Measurements from ENCODE around the gene BBS9.
"Not testable (repeated sequence)": the region's sequence is repeated elsewhere in the genome, so short reads cannot be mapped to it uniquely, and the experiment has no call there.

The BBS9 gene

DNA sequence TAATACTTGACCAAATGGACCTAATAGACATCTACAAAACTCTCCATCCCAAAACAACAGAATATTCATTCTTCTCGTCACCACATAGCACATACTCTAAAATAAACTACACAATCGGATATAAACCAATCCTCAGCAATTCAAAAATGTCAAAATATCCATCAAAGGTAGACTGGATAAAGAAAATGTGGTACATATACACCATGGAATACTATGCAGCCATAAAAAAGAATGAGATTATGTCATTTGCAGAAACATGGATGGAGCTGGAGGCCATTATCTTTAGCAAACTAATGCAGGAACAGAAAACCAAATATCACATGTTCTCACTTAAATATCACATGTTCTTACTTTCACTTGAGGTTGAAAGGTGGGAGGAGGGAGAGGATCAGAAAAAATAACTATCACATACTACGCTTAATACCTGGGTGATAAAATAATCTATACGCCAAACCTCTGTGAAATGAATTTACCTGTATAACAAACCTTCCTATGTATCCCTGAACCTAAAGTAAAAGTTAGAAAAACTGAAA, 142.5 kb downstream of the BBS9 start:
- not testable (repeated sequence) for DNase-seq (ENCODE audit: low read depth in 2 of 3, low spot score in 2 of 3)

DNA sequence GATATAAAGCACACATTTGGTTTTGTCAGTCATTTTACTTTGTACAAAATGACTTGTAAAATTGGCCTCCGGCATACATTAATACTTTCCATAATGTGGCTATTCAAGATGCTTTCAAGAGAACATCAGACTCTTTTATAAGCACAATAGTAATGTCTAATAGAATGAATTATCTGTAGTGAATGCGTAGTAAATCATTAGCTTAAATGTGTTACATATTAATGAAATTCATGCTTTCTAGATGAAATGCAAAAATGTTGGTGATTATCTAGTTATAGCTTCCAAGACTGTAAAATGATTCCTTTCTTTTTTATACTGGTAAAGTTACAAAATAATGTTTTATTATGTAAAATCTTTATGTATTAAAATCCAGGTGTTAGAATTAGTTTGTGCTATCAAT, 144.0 kb downstream of the BBS9 start:
- DNase-seq (ENCODE audit: low read depth in 2 of 3, low spot score in 2 of 3), result no peak

DNA sequence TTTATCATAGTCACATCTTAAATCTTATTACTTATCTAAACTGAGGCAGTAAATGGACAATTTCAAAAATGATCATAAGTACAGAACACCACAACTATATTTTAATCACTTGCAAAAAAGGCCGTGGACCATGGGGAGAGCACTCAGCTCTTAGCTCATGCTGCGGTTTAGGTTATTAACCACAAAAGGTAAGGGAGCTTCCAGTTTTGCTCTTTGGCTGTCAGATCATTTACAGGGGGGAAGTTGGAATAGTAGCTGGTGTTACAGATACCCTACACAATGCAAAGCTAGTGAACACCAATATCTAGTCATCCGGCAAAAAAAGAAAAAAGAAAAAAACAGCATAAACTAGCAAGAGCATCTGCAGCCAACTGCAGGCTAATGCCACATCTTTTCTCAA, 147.0 kb downstream of the BBS9 start:
- DNase-seq (ENCODE audit: low read depth in 2 of 3, low spot score in 2 of 3), result no peak

DNA sequence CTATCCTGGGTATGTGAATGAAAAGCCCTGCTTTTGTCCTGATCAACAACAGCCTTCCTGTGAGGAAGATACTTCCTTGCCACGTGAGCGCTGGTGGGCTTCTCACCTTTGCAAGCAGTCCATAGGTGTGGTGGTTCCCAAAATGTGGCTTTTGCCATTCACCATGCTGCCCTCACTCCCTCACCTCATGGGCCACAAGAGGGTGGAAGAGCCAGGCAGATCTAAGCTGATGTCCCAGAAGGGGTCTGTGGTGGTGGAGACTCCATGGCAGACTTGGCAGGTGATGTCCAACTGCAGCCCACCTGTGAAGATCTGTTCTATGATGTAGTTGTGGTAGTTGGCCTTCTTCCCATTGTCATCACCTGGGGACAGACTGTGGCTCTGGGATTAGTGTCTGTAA, 147.4 kb downstream of the BBS9 start:
- no peak for DNase-seq (ENCODE audit: low read depth in 2 of 3, low spot score in 2 of 3)

DNA sequence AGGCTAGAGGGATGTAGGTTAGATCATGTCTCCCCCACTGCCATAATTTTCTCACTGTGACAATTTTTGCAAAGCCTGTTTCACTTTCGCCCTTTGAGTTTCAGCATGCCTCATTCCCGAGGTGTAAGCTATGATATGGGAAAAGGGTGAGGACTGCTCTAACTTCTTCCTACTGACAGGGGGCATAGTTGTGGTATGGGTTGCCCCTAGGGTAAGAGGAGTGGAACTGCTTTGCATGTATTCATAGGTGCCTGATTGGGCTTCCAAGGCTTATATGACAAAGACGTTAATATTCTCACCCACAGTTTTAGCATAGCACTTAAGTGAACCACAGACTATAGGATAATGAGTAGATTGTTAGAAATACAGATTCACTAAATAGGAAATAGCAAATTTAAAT, 148.7 kb downstream of the BBS9 start:
- DNase-seq (ENCODE audit: low read depth in 2 of 3, low spot score in 2 of 3), result no peak

DNA sequence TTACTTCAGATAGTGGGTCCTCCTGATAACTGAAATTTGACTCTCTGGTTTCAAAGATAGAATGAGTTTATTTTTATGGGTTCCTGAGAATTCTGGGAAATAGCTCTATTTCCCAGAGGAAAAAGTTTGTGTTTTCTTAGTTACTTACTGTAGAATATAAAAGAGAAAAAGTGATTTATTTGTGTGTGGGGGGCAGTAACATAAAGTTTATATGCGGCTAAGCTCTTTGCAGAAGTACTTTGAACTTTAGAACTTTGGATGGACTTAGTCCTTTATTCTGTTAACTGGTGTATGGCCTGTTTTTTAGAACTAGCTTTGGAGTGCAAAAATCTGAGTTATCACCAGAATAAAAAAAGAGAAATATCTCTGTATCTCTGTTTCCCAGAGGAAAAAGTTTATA, 157.1 kb downstream of the BBS9 start:
- no peak for DNase-seq (ENCODE audit: low read depth in 2 of 3, low spot score in 2 of 3)

DNA sequence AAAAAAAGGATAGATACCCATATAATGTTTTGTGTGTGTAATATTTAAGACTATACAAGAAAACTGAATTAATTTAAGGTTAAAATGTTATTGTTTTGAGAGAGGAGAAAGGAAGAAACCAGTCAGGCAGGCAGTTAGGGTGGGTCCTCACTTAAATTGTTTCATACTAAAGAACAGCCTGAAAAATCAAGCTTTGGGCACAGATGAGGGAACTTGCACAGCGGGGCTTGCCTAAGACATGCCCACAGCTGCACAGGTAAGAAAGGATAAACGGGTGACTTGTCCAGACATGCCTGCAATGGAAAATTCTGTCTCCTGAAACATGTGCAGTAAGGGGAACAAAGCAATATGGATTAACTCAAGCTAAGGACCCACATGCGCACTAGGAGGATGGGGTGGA, 158.4 kb downstream of the BBS9 start:
- DNase-seq (ENCODE audit: low read depth in 2 of 3, low spot score in 2 of 3), result no peak

DNA sequence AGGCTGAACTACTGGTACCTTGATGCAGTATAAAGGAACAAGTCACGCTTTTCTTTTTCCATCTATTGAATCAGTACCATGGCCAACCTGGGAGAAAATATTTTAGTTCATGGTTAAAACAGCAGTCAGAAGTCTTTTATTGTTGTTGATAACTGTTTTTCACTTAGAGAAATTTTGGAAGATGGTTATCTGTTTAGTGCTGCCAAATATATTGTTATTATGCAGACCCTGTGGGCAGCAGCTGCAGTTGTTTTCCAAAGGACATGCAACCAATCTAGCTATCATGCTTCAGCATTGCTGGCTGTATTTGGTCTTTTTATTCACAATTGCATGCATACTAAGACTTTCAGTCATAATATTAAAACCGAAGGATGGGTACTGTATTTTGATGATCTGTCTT, 169.5 kb downstream of the BBS9 start:
- DNase-seq (ENCODE audit: low read depth in 2 of 3, low spot score in 2 of 3), result no peak

DNA sequence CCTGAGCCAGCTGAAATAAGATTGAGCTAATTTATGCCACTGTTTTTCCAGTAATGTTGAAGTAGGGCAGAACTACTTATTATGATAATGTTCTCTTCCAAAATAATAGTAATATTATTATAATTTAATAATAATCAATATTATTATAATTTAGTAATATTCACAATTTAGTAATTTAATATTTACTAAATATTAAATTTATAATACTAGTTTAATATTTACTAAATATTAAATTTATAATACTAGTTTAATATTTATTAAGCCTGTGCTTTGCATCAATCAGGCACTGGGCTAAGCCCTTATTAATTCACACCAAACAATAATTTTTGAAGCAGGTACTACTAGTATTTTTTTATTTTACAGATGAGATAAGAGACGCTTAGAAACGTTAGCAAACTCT, 170.1 kb downstream of the BBS9 start:
- DNase-seq (ENCODE audit: low read depth in 2 of 3, low spot score in 2 of 3), result no peak

DNA sequence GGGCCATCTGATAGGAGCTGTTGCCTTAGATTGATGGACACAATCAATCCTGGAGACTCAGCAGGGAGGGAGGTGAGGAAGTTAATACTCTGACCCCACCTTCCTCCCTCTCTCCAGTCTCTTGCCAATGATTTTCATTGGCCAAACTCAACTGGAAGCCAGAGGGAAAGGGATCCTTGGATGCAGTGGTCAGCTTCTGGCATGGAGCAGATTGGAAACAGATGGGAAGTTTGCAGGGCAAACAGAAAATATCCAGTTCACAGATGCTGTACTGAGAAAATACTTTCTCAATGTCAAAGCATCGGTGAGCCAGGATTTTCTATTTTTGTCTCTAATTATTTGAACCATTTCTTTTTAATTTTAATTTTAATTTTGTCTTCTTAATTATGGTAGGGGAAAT, 170.8 kb downstream of the BBS9 start:
- no peak for DNase-seq (ENCODE audit: low read depth in 2 of 3, low spot score in 2 of 3)

DNA sequence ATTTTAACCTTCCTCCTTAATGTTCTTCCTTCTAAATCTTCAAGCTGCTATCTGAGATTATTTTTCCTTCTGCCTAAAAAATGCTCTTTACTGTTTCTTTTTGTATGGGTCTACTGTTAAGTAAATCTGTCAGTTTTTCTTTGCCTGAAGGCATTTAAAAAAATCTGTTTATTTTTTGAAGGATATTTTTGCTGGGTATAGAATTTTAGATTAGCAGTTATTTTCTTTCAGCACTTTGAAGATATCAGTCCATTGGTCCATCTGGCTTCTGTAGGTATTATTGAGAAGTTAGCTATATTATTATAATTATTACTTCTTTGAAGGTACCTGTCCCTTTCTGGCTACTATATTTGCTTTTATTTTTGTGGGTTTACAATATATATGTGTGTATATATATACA, 171.4 kb downstream of the BBS9 start:
- no peak for DNase-seq (ENCODE audit: low read depth in 2 of 3, low spot score in 2 of 3)

DNA sequence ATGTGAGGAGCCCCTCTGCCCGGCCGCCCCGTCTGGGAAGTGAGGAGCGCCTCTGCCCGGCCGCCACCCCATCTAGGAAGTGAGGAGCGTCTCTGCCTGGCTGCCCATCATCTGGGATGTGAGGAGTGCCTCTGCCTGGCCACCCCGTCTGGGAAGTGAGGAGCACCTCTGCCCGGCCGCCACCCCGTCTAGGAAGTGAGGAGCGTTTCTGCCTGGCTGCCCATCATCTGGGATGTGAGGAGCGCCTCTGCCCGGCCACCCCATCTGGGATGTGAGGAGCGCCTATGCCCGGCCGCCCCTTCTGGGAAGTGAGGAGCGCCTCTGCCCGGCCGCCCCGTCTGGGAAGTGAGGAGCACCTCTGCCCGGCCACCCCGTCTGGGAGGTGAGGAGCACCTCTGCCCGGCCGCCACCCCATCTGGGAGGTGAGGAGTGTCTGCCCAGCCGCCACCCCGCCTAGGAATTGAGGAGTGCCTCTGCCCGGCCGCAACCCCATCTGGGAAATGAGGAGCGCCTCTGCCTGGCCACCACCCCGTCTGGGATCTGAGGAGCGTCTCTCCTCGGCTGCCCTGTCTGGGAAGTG, 174.7 kb downstream of the BBS9 start:
- DNase-seq (ENCODE audit: low read depth in 2 of 3, low spot score in 2 of 3), result not testable (repeated sequence)

DNA sequence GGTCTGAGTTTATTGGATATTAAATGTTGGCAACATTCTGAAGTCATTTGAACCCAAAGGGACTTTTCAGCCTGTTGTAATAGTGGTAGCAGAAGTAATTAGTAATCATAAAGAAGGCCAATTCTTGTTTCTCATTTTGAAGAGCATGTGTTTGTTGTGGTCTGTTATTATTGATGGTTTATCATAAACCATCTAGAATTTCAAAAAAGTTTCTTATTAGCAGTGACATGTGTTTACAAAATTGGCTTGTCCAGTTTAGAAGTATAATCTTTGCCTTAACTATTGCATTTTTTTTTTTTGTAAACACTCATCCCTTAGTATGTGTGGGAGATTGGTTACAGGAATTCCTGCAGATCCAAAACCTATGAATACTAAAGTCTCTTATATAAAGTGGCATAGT, 177.8 kb downstream of the BBS9 start:
- DNase-seq (ENCODE audit: low read depth in 2 of 3, low spot score in 2 of 3), result no peak

DNA sequence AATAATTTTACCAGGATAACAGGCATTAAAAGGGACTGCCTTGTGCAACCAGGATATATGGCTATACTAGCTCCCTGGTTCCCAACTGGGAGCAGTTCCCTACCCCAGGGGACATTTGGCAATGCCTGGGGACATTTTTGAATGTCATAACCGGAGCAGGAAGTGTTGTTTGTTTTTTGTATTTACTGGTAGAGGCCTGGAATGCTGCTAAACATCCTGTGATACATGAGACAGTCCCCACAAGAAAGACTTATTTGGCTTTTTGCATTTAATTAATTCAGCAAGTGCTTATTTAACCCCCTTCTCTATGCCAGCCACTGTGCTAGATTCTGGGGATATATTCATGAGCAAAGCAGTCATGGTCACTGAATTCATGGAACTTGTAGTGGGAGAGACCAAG, 181.2 kb downstream of the BBS9 start:
- DNase-seq (ENCODE audit: low read depth in 2 of 3, low spot score in 2 of 3), result no peak

DNA sequence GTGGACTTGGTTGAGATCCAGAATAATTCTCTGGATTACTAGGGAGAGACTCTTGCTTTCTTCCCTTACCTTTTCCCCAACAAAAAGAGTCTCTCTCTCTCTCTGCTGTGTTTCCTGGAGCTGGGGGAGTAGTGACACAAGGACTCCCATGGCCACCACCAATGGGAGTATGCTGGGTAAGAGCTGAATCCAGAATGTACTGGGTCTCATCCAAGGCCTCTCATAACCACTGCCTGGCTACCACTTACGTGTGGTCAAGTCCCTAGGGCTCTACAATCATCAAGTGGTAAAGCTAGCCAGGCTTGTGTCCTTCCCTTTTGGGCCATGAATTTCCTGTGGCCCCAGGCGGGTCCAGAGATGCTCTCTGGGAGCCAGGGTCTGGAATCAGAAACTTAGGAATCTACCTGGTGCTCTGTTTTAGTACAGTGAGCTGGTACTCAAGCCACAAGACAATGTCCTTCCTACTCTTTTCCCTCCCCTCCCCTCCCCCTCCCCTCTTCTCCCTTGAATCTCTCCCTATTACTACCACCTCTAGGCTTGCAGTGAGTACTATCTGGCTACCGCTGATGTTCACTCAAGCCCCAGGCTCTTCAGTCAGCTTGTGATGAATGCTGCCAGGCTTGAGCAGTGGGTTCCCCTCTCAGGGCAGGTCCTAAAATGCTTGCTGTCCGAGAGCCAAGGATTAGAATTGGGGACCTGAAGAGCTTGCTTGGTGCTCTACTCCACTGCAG, 196.6 kb downstream of the BBS9 start:
- DNase-seq (ENCODE audit: low read depth in 2 of 3, low spot score in 2 of 3), result no peak

DNA sequence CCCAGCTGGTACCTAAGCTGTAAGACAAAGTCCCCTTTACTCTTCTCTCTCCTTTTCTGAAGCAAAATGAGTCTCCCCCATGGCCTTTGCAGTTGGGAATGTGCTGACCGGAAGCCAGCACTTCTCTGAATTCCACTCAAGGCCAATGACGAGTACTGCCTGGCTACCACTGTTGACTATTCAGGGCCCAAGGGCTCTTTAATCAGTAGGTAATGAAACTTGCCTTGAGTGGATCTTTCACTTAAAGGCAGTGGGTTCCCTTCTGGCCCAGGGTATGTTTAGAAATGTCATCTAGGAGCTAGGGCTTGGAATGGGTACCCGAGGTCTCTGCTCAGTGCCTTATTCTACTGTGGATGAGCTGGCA, 197.1 kb downstream of the BBS9 start:
- no peak for DNase-seq (ENCODE audit: low read depth in 2 of 3, low spot score in 2 of 3)

DNA sequence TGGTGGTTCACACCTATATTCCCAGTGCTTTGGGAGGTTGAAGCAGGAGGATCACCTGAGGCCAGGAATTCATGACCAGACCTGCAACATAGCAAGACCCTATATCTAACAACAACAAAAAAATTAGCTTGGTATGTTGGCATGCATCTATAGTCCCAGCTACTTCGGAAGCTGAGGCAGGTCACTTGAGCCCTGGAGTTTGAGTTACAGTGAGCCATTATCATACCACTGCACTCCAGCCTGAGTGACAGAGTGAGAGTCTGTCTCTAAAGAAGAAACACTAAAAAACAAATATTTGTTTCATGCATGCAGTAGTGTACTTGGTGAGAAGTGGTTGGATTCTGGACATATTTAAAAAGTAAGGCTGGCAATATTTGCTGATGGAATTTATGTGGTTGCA, 198.1 kb downstream of the BBS9 start:
- no peak for DNase-seq (ENCODE audit: low read depth in 2 of 3, low spot score in 2 of 3)

DNA sequence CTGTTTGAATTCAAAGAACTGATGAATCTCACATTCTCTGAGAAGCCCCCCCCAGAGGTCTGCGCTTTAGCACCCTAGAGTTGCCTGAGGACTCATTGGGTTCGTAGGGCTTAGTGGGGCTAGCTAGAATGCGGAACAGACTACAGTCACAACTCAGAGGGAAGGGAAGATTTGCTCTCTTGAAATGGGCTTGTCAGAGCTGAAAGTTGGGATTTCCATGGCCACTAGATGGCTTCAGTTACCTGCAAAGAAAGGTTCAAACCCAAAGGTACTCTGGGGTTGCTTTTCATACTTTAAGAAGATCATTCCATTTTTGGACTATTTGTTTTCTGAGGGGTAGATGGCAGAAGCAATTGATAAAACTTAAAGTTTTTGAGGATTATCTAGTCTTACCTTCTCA, 205.0 kb downstream of the BBS9 start:
- DNase-seq (ENCODE audit: low read depth in 2 of 3, low spot score in 2 of 3), result no peak

DNA sequence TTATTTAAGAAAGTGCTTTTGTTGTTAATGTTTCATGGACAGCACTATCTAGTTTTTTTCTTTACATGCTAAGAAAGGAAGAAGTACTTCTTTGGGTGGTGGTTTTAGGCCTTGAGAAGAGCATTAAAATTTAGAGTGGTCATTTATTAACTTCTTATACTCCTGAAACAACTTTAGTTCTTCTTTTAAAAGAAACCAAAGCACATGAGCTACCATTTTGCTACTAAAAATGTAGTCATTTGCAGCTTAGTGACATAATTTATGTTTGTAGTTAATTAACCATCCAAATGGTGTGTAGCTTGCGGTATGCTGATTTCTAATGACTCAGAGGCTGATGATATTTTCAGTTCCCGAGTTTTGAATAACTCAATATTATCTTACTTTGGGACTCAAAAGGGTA, 207.5 kb downstream of the BBS9 start:
- DNase-seq (ENCODE audit: low read depth in 2 of 3, low spot score in 2 of 3), result no peak

DNA sequence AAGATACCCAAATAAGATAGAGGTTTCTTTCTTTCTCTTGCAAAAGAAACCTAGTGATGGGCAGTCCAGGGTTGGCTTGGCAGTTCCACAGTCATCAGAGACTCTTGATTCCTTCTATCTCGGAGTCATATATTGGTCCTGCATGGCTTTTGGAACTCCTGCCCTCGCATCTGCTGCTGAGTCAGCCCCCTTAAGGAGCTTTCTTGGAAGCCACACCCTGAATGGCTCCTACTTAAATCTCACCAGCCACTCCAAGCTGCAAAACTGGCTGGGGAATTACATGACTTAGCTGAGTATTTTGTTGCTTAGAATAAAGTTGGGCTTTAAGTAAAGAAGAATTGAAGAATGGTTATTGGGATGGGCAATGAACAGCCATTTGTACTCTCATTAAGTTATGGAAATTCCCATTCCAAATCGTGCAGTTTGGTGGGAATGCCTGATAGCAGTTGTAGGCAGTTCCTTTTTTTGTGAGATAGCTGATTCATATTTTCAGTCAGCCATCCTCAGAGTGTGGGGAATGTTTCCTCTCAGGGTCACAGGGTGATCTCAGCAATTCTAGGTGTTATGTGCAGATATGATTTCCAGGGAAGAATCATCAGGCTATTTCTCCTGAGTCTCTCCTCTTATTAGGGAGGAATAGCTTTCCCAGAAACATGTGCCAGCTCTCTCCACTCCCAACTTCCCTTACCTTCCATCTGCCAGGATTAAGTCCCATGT, 209.9 kb downstream of the BBS9 start:
- DNase-seq (ENCODE audit: low read depth in 2 of 3, low spot score in 2 of 3), result no peak

DNA sequence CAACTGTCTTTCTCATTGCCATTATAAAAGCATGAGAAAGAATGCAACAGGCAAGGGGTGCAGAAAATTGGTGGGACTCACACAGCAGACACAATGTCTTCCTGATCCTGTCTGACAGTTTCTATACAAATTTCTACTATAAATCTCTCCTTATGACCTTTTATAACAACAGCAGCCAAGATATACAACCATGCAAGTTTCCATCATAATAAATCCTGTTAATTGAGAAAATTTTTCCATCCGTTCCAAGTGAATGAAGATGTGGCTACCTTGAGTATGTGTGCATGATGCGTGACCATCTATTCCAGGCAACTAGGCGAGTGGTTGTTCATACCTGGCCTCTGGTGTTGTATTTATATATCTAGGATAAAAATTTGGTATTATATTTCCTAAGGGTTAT, 216.7 kb downstream of the BBS9 start:
- no peak for DNase-seq (ENCODE audit: low read depth in 2 of 3, low spot score in 2 of 3)

DNA sequence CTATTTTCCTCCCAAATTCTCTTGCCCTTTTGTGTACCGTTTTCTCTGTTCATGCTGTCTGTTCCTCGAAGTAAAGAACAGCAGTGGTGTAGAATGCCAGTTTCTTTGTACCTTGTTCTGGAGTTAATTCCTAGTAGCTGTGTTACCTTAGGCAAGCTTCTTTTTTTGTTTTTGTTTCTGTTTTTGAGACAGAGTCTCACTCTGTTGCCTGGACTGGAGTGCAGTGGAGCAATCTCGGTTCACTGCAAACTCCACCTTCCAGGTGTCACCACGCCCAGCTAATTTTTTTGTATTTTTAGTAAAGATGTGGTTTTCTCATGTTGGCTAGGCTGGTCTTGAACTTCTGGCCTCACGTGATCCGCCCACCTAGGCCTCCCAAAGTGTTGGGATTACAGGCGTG, 221.2 kb downstream of the BBS9 start:
- no peak for DNase-seq (ENCODE audit: low read depth in 2 of 3, low spot score in 2 of 3)

DNA sequence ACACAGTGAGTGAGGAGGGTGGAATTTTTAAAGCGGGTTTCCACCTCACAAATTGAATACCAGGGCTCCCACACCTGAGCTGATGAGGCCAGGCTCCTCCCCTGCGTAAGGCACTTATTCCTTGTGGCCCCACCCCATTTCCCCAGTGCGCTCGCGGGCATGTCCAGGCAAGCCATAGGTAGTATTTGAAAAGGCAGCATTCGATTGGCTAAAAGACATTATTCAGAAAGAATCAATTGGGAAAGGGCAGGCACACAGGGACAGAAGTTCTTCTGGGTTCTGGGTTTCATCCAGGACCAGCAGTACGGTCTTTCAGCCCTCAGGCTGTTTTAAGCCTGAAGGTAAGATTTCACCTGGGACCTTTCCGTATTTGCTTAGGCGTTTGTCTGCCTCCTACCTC, 222.3 kb downstream of the BBS9 start:
- DNase-seq (ENCODE audit: low read depth in 2 of 3, low spot score in 2 of 3), result no peak

Measured in activated CD8-positive, alpha-beta memory T cell treated with anti-CD3 and anti-CD28 coated beads for 48 hours (primary cell).